SK-N-SH (cell line): ENCODE data around the gene SGPP2. TPM values are rescaled to one million over a fixed set of nuclear protein-coding genes. Genes with fewer than 3 reads are reported as not detected.

Experiments
- CTCF ChIA-PET: fragments of 300-600, 350-600 bp; formaldehyde crosslinking; extraction: SDS; loops from one replicate; lab custom pipeline; 2021; lab: Yijun Ruan, JAX
- POLR2A ChIA-PET: fragments of 350-600 bp; sonication (Branson Sonifier 250); formaldehyde crosslinking; extraction: SDS; loops from one replicate; lab custom pipeline; 2020; ENCODE audit warnings: antibody characterized with exemption, inconsistent platforms; lab: Yijun Ruan, JAX
- DNase-seq: peaks from one replicate; pipeline ENCODE4 v3.0.0; 2012
- H2AFZ ChIP-seq: fragments of 200-600 bp; sonication (generic); 2 replicates; pipeline ENCODE4 v1.8.1; 2016; ENCODE audit warnings: antibody characterized with exemption, mild to moderate bottlenecking, low read depth
- H3F3A ChIP-seq: fragments of 200-600 bp; sonication (generic); replicated peaks from 2 replicates; pipeline ENCODE3; 2016; ENCODE audit warnings: antibody characterized with exemption, mild to moderate bottlenecking; ENCODE audit not compliant: insufficient read depth
- H3K27ac ChIP-seq, 2 experiments: fragments of 200-500 bp in 1 of 2; fragments of 200-600 bp in 1 of 2; sonication (Bioruptor generic) in 1 of 2; sonication (generic), shearing (Covaris generic) in 1 of 2; 2 replicates each; pipeline versions ENCODE4 v1.5.1 to v1.6.1; 2014 to 2016; ENCODE audit warnings: low read depth in 2 of 2, inconsistent platforms in 1 of 2, low read length in 1 of 2, mild to moderate bottlenecking in 1 of 2, mixed read lengths in 1 of 2
- H3K27me3 ChIP-seq: fragments of 200-600 bp; sonication (generic), shearing (Covaris generic); 2 replicates; pipeline ENCODE4 v1.6.1; 2016; ENCODE audit warnings: mixed run types; ENCODE audit not compliant: insufficient read depth
- H3K36me3 ChIP-seq, 2 experiments: fragments of 200-500 bp in 1 of 2; fragments of 200-600 bp in 1 of 2; sonication (Bioruptor generic) in 1 of 2; sonication (generic) in 1 of 2; replicated peaks in 1 of 2; 2 replicates each; pipeline versions ENCODE3 to v1.5.1; 2014 to 2016; ENCODE audit warnings: low read length in 1 of 2, mild to moderate bottlenecking in 1 of 2; ENCODE audit not compliant: insufficient read depth in 2 of 2, control insufficient read depth in 1 of 2
- H3K4me1 ChIP-seq, 2 experiments: fragments of 200-500 bp in 1 of 2; fragments of 200-600 bp in 1 of 2; sonication (Bioruptor generic) in 1 of 2; sonication (generic), shearing (Covaris generic) in 1 of 2; 2 replicates each; pipeline versions ENCODE4 v1.5.1 to v1.6.1; 2014 to 2016; ENCODE audit warnings: low read depth in 1 of 2, low read length in 1 of 2, mixed run types in 1 of 2; ENCODE audit not compliant: insufficient read depth in 2 of 2, control insufficient read depth in 1 of 2
- H3K4me2 ChIP-seq: fragments of 200-600 bp; sonication (generic), shearing (Covaris generic); 2 replicates; pipeline ENCODE4 v1.6.1; 2017; ENCODE audit warnings: mixed run types
- H3K4me3 ChIP-seq, 2 experiments: fragments of 200-500 bp in 1 of 2; fragments of 200-600 bp in 1 of 2; sonication (Bioruptor generic) in 1 of 2; sonication (generic), shearing (Covaris generic) in 1 of 2; 2 replicates each; pipeline versions ENCODE4 v1.5.1 to v1.8.1; 2014 to 2016; ENCODE audit warnings: low read depth in 2 of 2, inconsistent platforms in 1 of 2, low read length in 1 of 2, mild to moderate bottlenecking in 1 of 2, mixed read lengths in 1 of 2, moderate library complexity in 1 of 2
- H3K79me2 ChIP-seq: fragments of 200-600 bp; sonication (generic); 2 replicates; pipeline ENCODE4 v1.8.1; 2017; ENCODE audit warnings: mild to moderate bottlenecking; ENCODE audit not compliant: insufficient read depth
- H3K9ac ChIP-seq: fragments of 200-600 bp; sonication (generic); 2 replicates; pipeline ENCODE4 v1.6.1; 2017; ENCODE audit warnings: mixed run types
- H3K9me2 ChIP-seq: fragments of 200-600 bp; sonication (generic); 2 replicates; pipeline ENCODE4 v1.6.1; 2017; ENCODE audit warnings: mixed run types
- H3K9me3 ChIP-seq: fragments of 200-600 bp; sonication (generic); 2 replicates; pipeline ENCODE4 v1.6.1; 2017; ENCODE audit warnings: mixed run types, mild to moderate bottlenecking, moderate library complexity
- H4K20me1 ChIP-seq: fragments of 200-600 bp; sonication (generic); 2 replicates; pipeline ENCODE4 v1.6.1; 2017; ENCODE audit warnings: mild to moderate bottlenecking, mixed run types; ENCODE audit not compliant: insufficient read depth
- CHD2 ChIP-seq: fragments of 150-350 bp; IDR thresholded peaks from 2 replicates; pipeline ENCODE4 v1.6.1; 2018; ENCODE audit warnings: low read length; ENCODE audit not compliant: partially characterized antibody
- EZH2phosphoT487 ChIP-seq: fragments of 200-600 bp; sonication (generic); IDR thresholded peaks from 2 replicates; pipeline ENCODE4 v1.6.1; 2017; ENCODE audit warnings: low read depth, mixed run types, mild to moderate bottlenecking, antibody characterized with exemption, moderate library complexity, borderline replicate concordance
- FOXJ3 ChIP-seq: sonication (generic); formaldehyde crosslinking; IDR thresholded peaks from 2 replicates; pipeline ENCODE4 v1.5.1; 2020; ENCODE audit warnings: mild to moderate bottlenecking, missing genetic modification reagents
- GABPA ChIP-seq: IDR thresholded peaks from 2 replicates; pipeline ENCODE4 v1.4.0; 2012; ENCODE audit warnings: low read depth, mild to moderate bottlenecking
- GATA2 ChIP-seq: sonication (generic); formaldehyde crosslinking; IDR thresholded peaks from 2 replicates; pipeline ENCODE4 v1.5.0; 2020; ENCODE audit warnings: mild to moderate bottlenecking, missing genetic modification reagents
- JUND ChIP-seq: IDR thresholded peaks from 2 replicates; pipeline ENCODE4 v1.4.0; 2012
- MEF2A ChIP-seq: IDR thresholded peaks from 2 replicates; pipeline ENCODE4 v1.4.0; 2012; ENCODE audit warnings: low read depth, borderline replicate concordance
- RXRA ChIP-seq: IDR thresholded peaks from 2 replicates; pipeline ENCODE4 v1.4.0; 2012; ENCODE audit warnings: low read depth, mild to moderate bottlenecking, borderline replicate concordance
- TCF12 ChIP-seq: IDR thresholded peaks from 2 replicates; pipeline ENCODE4 v1.4.0; 2012
- YY1 ChIP-seq: IDR thresholded peaks from 2 replicates; pipeline ENCODE4 v1.4.0; 2012; ENCODE audit warnings: low read depth, mild to moderate bottlenecking
- WGBS: methylation state at CpG from one replicate; pipeline ENCODE4 v1.1.6; 2017; ENCODE audit warnings: low lambda C conversion rate; 5-methylcytosine and 5-hydroxymethylcytosine counted together
- polyA plus RNA-seq, 3 experiments: library from polyadenylated mRNA; depleted of rRNA; stranded (reverse); fragments of >200 nt; gene quantifications; 2 replicates each; pipeline ENCODE4 v1.2.3, GENCODE V29; 2012
- TF ChIP-seq, protein P1 (sequence below): fragments of 150-350 bp; IDR thresholded peaks from 2 replicates; pipeline ENCODE4 v1.6.1; 2016; ENCODE audit warnings: mild to moderate bottlenecking, low read depth, low read length
- TF ChIP-seq, protein P2 (sequence below): fragments of 150-350 bp; IDR thresholded peaks from 2 replicates; pipeline ENCODE4 v1.6.1; 2017; ENCODE audit warnings: antibody characterized with exemption, low read length, low read depth, borderline replicate concordance

Gene SGPP2
- polyA plus RNA-seq, 1 of the 3 experiments (the other 2 are of a cell fraction), result 0.03 TPM

DNA sequence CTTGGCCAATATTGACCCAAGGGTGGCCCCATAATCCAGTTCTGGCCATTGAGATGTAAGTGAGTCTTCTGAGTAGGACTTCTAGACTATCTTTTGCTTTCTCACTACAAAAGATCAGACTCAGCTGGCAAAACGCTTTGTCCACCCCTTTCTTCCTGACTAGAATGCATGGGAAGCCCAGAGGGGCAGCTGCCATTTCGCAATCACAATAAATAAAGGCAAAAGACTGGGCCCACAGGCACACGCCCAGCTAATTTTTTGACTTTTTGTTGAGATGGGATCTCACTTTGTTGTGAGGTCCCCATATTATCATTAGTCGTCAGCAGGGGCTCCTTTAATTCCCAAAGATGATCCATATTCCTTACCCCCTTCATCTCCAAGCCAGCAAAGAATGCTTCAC, 41.1 kb upstream of the SGPP2 start:
- H3K4me3 ChIP-seq, result no peak overlapping the region
- DNase-seq, result no peak
- no peaks in the 10 kb centered on the region for H3K36me3 ChIP-seq
- H3K4me2 ChIP-seq, result no peak overlapping the region
- no peak overlapping the region for H3K9ac ChIP-seq
- ChIA-PET CTCF (no interaction called here), POLR2A (no interaction called here)
- no peaks in the 10 kb centered on the region for H3F3A ChIP-seq
- no peaks in the 10 kb centered on the region for H3K79me2 ChIP-seq
- H3K4me1 ChIP-seq, result no peaks in the 10 kb centered on the region
- 13% methylated on average over 4 of the region's 4 CpGs for WGBS
- H3K27me3 ChIP-seq, result no peaks in the 10 kb centered on the region; the same call in 1 of the 2 replicates
- no peaks in the 10 kb centered on the region for H4K20me1 ChIP-seq
- H3K9me3 ChIP-seq, result no peaks in the 10 kb centered on the region
- H3K27ac ChIP-seq, result no peak overlapping the region
- TF ChIP-seq TCF12 (no peak), YY1 (no peak)
- H3K9me2 ChIP-seq, result no peaks in the 10 kb centered on the region
- H2AFZ ChIP-seq, result no peak overlapping the region

DNA sequence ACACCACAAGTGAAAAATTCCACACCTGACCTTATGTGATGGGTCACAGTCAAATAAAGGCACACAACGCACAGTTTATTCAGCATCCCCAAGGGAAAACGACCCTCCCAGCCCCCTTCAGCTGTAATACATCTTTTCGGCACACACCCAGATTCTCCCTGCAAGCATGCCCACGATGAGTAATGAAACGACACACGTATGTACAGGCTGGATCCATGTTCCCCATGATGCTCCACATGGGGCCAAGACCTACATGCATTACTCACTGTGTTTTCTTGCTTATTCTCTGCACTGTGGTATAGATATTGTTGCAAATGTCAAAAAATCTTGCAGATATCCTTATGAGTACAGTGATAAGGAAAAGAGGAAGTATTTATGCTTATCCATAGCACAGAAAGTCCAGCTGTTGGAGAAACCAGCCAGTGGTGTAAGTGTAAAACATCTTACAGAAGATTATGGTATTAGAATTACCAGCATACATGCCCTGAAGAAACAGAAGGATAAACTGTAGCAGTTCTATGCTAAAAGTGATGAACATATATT, 32.5 kb upstream of the SGPP2 start:
- H3K4me2 ChIP-seq, result no peak overlapping the region
- POLR2A ChIA-PET, result no interaction called here
- no peak for TF ChIP-seq RXRA
- TF ChIP-seq GABPA, result no peak
- no peak for TF ChIP-seq MEF2A
- TF ChIP-seq, protein P1, sequence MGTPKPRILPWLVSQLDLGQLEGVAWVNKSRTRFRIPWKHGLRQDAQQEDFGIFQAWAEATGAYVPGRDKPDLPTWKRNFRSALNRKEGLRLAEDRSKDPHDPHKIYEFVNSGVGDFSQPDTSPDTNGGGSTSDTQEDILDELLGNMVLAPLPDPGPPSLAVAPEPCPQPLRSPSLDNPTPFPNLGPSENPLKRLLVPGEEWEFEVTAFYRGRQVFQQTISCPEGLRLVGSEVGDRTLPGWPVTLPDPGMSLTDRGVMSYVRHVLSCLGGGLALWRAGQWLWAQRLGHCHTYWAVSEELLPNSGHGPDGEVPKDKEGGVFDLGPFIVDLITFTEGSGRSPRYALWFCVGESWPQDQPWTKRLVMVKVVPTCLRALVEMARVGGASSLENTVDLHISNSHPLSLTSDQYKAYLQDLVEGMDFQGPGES, result no peak
- TF ChIP-seq FOXJ3 (CRISPR knock-in tag), result no peak
- TF ChIP-seq CHD2, result no peak
- no peak for TF ChIP-seq JUND
- TF ChIP-seq GATA2 (CRISPR knock-in tag), result no peak
- TF ChIP-seq, protein P2, sequence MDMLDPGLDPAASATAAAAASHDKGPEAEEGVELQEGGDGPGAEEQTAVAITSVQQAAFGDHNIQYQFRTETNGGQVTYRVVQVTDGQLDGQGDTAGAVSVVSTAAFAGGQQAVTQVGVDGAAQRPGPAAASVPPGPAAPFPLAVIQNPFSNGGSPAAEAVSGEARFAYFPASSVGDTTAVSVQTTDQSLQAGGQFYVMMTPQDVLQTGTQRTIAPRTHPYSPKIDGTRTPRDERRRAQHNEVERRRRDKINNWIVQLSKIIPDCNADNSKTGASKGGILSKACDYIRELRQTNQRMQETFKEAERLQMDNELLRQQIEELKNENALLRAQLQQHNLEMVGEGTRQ, result no peak
- TF ChIP-seq EZH2phosphoT487, result no peak
- no peak for DNase-seq
- H3K9me3 ChIP-seq, result no peaks in the 10 kb centered on the region
- no peaks in the 10 kb centered on the region for H3K9me2 ChIP-seq
- H3K9ac ChIP-seq, result no peak overlapping the region
- no peaks in the 10 kb centered on the region for H3K27me3 ChIP-seq
- H3K4me3 ChIP-seq, result no peak overlapping the region
- H3K27ac ChIP-seq, result no peak overlapping the region
- no peaks in the 10 kb centered on the region for H4K20me1 ChIP-seq
- H3K79me2 ChIP-seq, result no peaks in the 10 kb centered on the region
- CTCF ChIA-PET, result no interaction called here
- H3K36me3 ChIP-seq, result no peaks in the 10 kb centered on the region
- WGBS, result 43% methylated on average over 6 of the region's 6 CpGs
- no peaks in the 10 kb centered on the region for H3F3A ChIP-seq
- no peaks in the 10 kb centered on the region for H3K4me1 ChIP-seq
- H2AFZ ChIP-seq, result no peak overlapping the region
